ENCODE results near the gene FOXR1. TPM values are rescaled to one million over a fixed set of nuclear protein-coding genes. Genes with fewer than 3 reads are reported as not detected.
A peak's percentile ranks its signal among the peaks of the same experiment; 100 is the strongest.

FOXR1 gene
- total and polyA plus RNA-seq, 12 donors = 0.22 TPM; not detected in 11

- no peaks in the 10 kb centered on the region for H3K27me3 ChIP-seq
- TF ChIP-seq CTCF (IDR thresholded peaks at IDR 0.05) (no peak), POLR2A (IDR thresholded peaks at IDR 0.05) (peak; percentile 51 to 69)
- intact Hi-C loops (cut with DNase I) = loop anchor here in 1 of 2 donors (5.0 kb wide), 1 partner anchor 39 kb away; the partner anchor contains the start of gene HYOU1
- no peaks in the 10 kb centered on the region for H3K9me3 ChIP-seq (replicated peaks in 1 of 3)
- peak within 1 kb of the TSS; percentile 75 to 92 (median 84) for H3K4me3 ChIP-seq
- peak within 1 kb of the TSS; percentile 90 to 97 (median 94) for H3K27ac ChIP-seq
- H3K36me3 ChIP-seq (replicated peaks in 1 of 2) = peaks cover 0 to 54% of the 10 kb centered on the region in 2 donors
- DNase-seq = peak; percentile 92 to 98 (median 96)
- peaks cover 25 to 39% of the 10 kb centered on the region in 2 donors for H3K4me1 ChIP-seq (replicated peaks in 1 of 2)
- 0 to 1% (median 1%) methylated on average over 37 to 63 of the region's 63 CpGs for WGBS, 4 donors
Measured at GRCh38 chr11:119018074-119018938, 46.7 kb downstream of the FOXR1 start, which contains the start of the genes RPS25 and TRAPPC4. TSS of gene RPS25 (minus strand) at chr11:119018343. CDS start at chr11:119018284, 59 bp downstream. TSS of gene TRAPPC4 (plus strand) at chr11:119018766. CDS start at chr11:119018796, 30 bp downstream.

GRCh38 chr11:119019996-119020395 is 48.4 kb downstream of the FOXR1 start:
- Histone ChIP-seq H3K27me3 (no peaks in the 10 kb centered on the region), H3K4me1 (replicated peaks in 1 of 2) (peaks cover 25 to 39% of the 10 kb centered on the region in 2 donors), H3K27ac (peak overlapping the region in 1 of 5 donors; percentile 94), H3K4me3 (peak overlapping the region in 1 of 4 donors; percentile 80), H3K9me3 (replicated peaks in 1 of 3) (no peaks in the 10 kb centered on the region), H3K36me3 (replicated peaks in 1 of 2) (peaks cover 0 to 48% of the 10 kb centered on the region in 2 donors)
- 41 to 51% (median 46%) methylated on average over 2 of the region's 2 CpGs for WGBS, 4 donors
- intact Hi-C loops (cut with DNase I) = loop anchor here in 1 of 2 donors (5.0 kb wide), 1 partner anchor 37 kb away; the partner anchor contains the start of gene HYOU1
- no peak for DNase-seq
- no peak for TF ChIP-seq CTCF (IDR thresholded peaks at IDR 0.05)
- no peak for TF ChIP-seq POLR2A (IDR thresholded peaks at IDR 0.05)

- Histone ChIP-seq H3K27me3 (no peaks in the 10 kb centered on the region), H3K4me1 (replicated peaks in 1 of 2) (peaks cover 21 to 28% of the 10 kb centered on the region in 2 donors), H3K9me3 (replicated peaks in 1 of 3) (no peaks in the 10 kb centered on the region), H3K4me3 (no peak overlapping the region), H3K36me3 (replicated peaks in 1 of 2) (peaks cover 0 to 40% of the 10 kb centered on the region in 2 donors), H3K27ac (no peak overlapping the region)
- intact Hi-C loops (cut with DNase I) = no loop called here
- TF ChIP-seq CTCF (IDR thresholded peaks at IDR 0.05) (no peak), POLR2A (IDR thresholded peaks at IDR 0.05) (no peak)
- WGBS, 4 donors = 85 to 96% (median 92%) methylated on average over 5 of the region's 5 CpGs
- no peak for DNase-seq
Measured at GRCh38 chr11:119021631-119022030, 50.1 kb downstream of the FOXR1 start.

GRCh38 chr11:119023741-119024140 is 52.2 kb downstream of the FOXR1 start:
- no peak for DNase-seq
- no peak overlapping the region for H3K4me3 ChIP-seq
- H3K9me3 ChIP-seq (replicated peaks in 1 of 3) = no peaks in the 10 kb centered on the region
- intact Hi-C loops (cut with DNase I) = no loop called here
- peaks cover 12 to 25% of the 10 kb centered on the region in 2 donors for H3K4me1 ChIP-seq (replicated peaks in 1 of 2)
- peak overlapping the region in 1 of 5 donors; percentile 78 for H3K27ac ChIP-seq
- H3K36me3 ChIP-seq (replicated peaks in 1 of 2) = peaks cover 0 to 45% of the 10 kb centered on the region in 2 donors
- H3K27me3 ChIP-seq = no peaks in the 10 kb centered on the region
- TF ChIP-seq CTCF (IDR thresholded peaks at IDR 0.05) (no peak), POLR2A (IDR thresholded peaks at IDR 0.05) (no peak)
